T-helper 17 cell (primary cell): ENCODE data around the gene KIF4B. TPM values are rescaled to one million over a fixed set of nuclear protein-coding genes. Genes with fewer than 3 reads are reported as not detected.

ENCODE experiments used
- ATAC-seq: fragments of 150-1000 bp; cut with Tn5 transposase; 2 replicates; pipeline ENCODE4 v1.10.0; 2021; ENCODE audit warnings: mild to moderate bottlenecking, moderate library complexity
- DNase-seq, 3 donors: peaks; one replicate each; pipeline versions ENCODE4 v3.0.0 to v3.0.0-alpha.2; 2020 to 2021
- H3K9me3 ChIP-seq: one replicate; pipeline ENCODE4 v1.7.0; 2013; ENCODE audit warnings: low read length, mild to moderate bottlenecking; ENCODE audit not compliant: control insufficient read depth, poor library complexity, severe bottlenecking
- H3K27ac Mint-ChIP-seq: one replicate; pipeline ENCODE4 v1.8.0; 2022; ENCODE audit warnings: mild to moderate bottlenecking, moderate library complexity, mixed read lengths
- H3K27me3 Mint-ChIP-seq: one replicate; pipeline ENCODE4 v1.8.0; 2022; ENCODE audit warnings: mixed read lengths
- H3K36me3 Mint-ChIP-seq: one replicate; pipeline ENCODE4 v1.8.0; 2022; ENCODE audit warnings: low read depth, mixed read lengths
- H3K4me1 Mint-ChIP-seq: one replicate; pipeline ENCODE4 v1.8.0; 2022; ENCODE audit warnings: mild to moderate bottlenecking, mixed read lengths
- H3K4me3 Mint-ChIP-seq: one replicate; pipeline ENCODE4 v1.8.0; 2022; ENCODE audit warnings: mild to moderate bottlenecking, moderate library complexity, mixed read lengths
- total RNA-seq, 4 donors: library from RNA in 2 of 4; stranded (reverse) in 2 of 4; gene quantifications; one replicate each; pipeline ENCODE4 v1.2.3 and lab custom pipeline; 2022 to 2026

Gene KIF4B
- total RNA-seq, 2 donors from 2014 or later: not detected

GRCh38 chr5:155050384-155051019 is 36.9 kb downstream of the KIF4B start:
- DNase-seq (no peak), ATAC-seq (no peak)
- Mint-ChIP-seq H3K27me3 (peaks cover 45% of the 10 kb centered on the region), H3K4me1 (no peaks in the 10 kb centered on the region), H3K4me3 (no peak overlapping the region), H3K27ac (no peak overlapping the region), H3K36me3 (no peaks in the 10 kb centered on the region)
- H3K9me3 ChIP-seq: no peaks in the 10 kb centered on the region

GRCh38 chr5:155052532-155052931 is 39.0 kb downstream of the KIF4B start:
- no peaks in the 10 kb centered on the region for H3K36me3 Mint-ChIP-seq
- peaks cover 25% of the 10 kb centered on the region for H3K27me3 Mint-ChIP-seq

GRCh38 chr5:155053501-155053900 is 39.9 kb downstream of the KIF4B start:
- H3K9me3 ChIP-seq: no peaks in the 10 kb centered on the region
- no peak overlapping the region for H3K4me3 Mint-ChIP-seq
- no peaks in the 10 kb centered on the region for H3K36me3 Mint-ChIP-seq
- H3K27me3 Mint-ChIP-seq: peaks cover 25% of the 10 kb centered on the region
- no peak for ATAC-seq
- no peak overlapping the region for H3K27ac Mint-ChIP-seq
- no peaks in the 10 kb centered on the region for H3K4me1 Mint-ChIP-seq
- DNase-seq: no peak

More at GRCh38 chr5:155052532-155052931, 39.0 kb downstream of the KIF4B start:
- H3K4me3 Mint-ChIP-seq: no peak overlapping the region
- H3K27ac Mint-ChIP-seq: no peak overlapping the region
- DNase-seq (no peak), ATAC-seq (no peak)
- H3K4me1 Mint-ChIP-seq: no peaks in the 10 kb centered on the region
- no peaks in the 10 kb centered on the region for H3K9me3 ChIP-seq

GRCh38 chr5:155056644-155057269 is 43.2 kb downstream of the KIF4B start:
- ATAC-seq: no peak
- Mint-ChIP-seq H3K4me1 (no peaks in the 10 kb centered on the region), H3K4me3 (no peak overlapping the region), H3K27ac (no peak overlapping the region), H3K27me3 (peaks cover 25% of the 10 kb centered on the region), H3K36me3 (no peaks in the 10 kb centered on the region)
- H3K9me3 ChIP-seq: no peaks in the 10 kb centered on the region
- DNase-seq: no peak

- no peak overlapping the region for H3K4me3 Mint-ChIP-seq
- no peaks in the 10 kb centered on the region for H3K4me1 Mint-ChIP-seq
- ATAC-seq: no peak
- no peak overlapping the region for H3K27ac Mint-ChIP-seq
- H3K36me3 Mint-ChIP-seq: no peaks in the 10 kb centered on the region
- DNase-seq: no peak
- no peaks in the 10 kb centered on the region for H3K9me3 ChIP-seq
- peaks cover 21% of the 10 kb centered on the region for H3K27me3 Mint-ChIP-seq
Measured at GRCh38 chr5:155057626-155058025, 44.1 kb downstream of the KIF4B start.

GRCh38 chr5:155064580-155064979 is 51.0 kb downstream of the KIF4B start:
- no peak for ATAC-seq
- no peak overlapping the region for H3K27ac Mint-ChIP-seq
- no peaks in the 10 kb centered on the region for H3K9me3 ChIP-seq
- no peaks in the 10 kb centered on the region for H3K4me1 Mint-ChIP-seq
- H3K36me3 Mint-ChIP-seq: no peaks in the 10 kb centered on the region
- H3K27me3 Mint-ChIP-seq: peaks cover 24% of the 10 kb centered on the region
- H3K4me3 Mint-ChIP-seq: no peak overlapping the region
- DNase-seq: no peak

GRCh38 chr5:155066886-155067595 is 53.5 kb downstream of the KIF4B start:
- ATAC-seq (no peak), DNase-seq (no peak)
- H3K4me1 Mint-ChIP-seq: no peaks in the 10 kb centered on the region
- peaks cover 24% of the 10 kb centered on the region for H3K27me3 Mint-ChIP-seq
- no peaks in the 10 kb centered on the region for H3K9me3 ChIP-seq
- no peaks in the 10 kb centered on the region for H3K36me3 Mint-ChIP-seq
- H3K27ac Mint-ChIP-seq: no peak overlapping the region
- no peak overlapping the region for H3K4me3 Mint-ChIP-seq

Other genes with a start within 250 kb of the KIF4B start
- 10 to 100 TPM in 1 of 2 donors, 1 to 10 TPM in 1; 1.1 to 36.8 TPM for gene FAXDC2, start 163.2 kb upstream of the KIF4B start, total RNA-seq
- gene CNOT8, start 155.1 kb upstream of the KIF4B start, total RNA-seq: 100 to 1,000 TPM; 109 to 111 TPM
- gene GEMIN5, start 75.5 kb upstream of the KIF4B start, total RNA-seq: 1 to 10 TPM; 6.3 to 6.8 TPM
- gene MRPL22, start 72.7 kb upstream of the KIF4B start, total RNA-seq: 10 to 100 TPM; 24.3 to 24.5 TPM